ENCODE data around the gene THUMPD2. TPM values are rescaled to one million over a fixed set of nuclear protein-coding genes. Genes with fewer than 3 reads are reported as not detected.

Gene THUMPD2, protein sequence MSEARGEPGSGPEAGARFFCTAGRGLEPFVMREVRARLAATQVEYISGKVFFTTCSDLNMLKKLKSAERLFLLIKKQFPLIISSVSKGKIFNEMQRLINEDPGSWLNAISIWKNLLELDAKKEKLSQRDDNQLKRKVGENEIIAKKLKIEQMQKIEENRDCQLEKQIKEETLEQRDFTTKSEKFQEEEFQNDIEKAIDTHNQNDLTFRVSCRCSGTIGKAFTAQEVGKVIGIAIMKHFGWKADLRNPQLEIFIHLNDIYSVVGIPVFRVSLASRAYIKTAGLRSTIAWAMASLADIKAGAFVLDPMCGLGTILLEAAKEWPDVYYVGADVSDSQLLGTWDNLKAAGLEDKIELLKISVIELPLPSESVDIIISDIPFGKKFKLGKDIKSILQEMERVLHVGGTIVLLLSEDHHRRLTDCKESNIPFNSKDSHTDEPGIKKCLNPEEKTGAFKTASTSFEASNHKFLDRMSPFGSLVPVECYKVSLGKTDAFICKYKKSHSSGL
- total RNA-seq = 9.3 and 9.9 TPM in 2 replicates

DNA sequence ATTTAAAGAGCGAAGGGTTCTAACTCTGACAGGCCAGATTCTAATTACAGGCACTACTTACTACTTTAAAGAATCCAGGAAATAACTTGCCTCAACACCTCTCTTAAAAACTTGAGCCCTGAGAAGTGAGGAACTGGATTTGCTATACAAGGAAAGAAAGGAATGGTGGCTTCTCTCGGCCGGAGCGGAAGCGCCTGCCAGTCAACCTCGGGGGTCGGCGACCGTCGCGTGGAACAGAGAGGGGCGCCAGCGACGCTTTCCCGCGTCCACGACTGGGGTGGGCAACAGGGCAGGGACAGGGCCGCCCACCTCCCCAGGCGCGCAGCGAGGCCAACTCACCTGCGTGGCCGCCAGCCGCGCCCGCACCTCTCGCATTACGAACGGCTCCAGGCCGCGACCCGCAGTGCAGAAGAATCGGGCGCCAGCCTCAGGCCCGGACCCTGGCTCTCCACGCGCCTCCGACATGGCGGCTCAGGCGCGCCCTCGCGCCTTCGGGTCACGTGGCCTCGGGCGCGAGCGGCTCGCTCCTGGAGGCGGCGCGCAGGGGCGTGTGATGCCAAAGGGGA, at the start of gene THUMPD2:
THUMPD2 (minus strand) TSS at position 484 of the 566 bp plus-strand sequence; CDS start at position 465, 19 bp downstream.

Other genes with a start within 250 kb of the THUMPD2 start
- 1.0 and 1.3 TPM in 2 replicates for gene TMEM178A, start 113.3 kb downstream of the THUMPD2 start, total RNA-seq

All from smooth muscle cell of trachea (primary cell).